GM19438 (cell line): ENCODE results near the gene ANKRD34A.

Experiments
- ATAC-seq: cut with Tn5 transposase; IDR thresholded peaks from one replicate; pipeline ENCODE4 v1.9.1; 2021; ENCODE audit warnings: low read depth; ENCODE audit not compliant: unreplicated experiment

Gene ANKRD34A

DNA sequence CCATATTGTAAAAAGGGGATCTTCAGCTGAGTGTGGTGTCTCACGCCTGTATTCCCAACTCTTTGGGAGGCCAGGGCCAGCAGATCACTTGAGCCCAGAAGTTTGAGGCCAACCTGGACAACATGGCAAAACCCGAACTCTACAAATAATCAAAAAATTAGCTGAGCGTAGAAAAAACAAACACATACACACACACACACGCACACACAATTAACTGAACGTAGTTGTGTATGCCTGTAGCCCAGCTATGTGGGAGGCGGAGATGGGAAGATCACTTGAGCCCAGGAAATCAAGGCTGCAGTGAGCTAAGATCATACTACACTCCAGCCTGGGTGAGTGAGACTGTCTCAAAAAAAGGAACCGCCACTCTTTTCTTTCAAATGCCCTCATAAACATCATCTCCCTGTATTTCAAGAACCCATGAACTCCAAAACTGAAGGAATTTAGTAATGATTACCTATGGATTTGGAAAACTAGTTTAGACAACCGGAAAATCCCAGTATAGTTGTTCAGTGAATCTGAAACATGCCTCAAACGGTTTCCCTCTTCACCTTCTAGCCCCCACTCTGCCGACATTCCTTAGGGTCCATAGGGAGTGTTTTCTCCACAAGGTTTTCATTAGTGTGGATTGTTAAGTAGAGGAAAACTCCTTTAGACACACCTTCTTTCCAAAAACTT is 27.5 kb upstream of the ANKRD34A start:
- no peak for ATAC-seq

DNA sequence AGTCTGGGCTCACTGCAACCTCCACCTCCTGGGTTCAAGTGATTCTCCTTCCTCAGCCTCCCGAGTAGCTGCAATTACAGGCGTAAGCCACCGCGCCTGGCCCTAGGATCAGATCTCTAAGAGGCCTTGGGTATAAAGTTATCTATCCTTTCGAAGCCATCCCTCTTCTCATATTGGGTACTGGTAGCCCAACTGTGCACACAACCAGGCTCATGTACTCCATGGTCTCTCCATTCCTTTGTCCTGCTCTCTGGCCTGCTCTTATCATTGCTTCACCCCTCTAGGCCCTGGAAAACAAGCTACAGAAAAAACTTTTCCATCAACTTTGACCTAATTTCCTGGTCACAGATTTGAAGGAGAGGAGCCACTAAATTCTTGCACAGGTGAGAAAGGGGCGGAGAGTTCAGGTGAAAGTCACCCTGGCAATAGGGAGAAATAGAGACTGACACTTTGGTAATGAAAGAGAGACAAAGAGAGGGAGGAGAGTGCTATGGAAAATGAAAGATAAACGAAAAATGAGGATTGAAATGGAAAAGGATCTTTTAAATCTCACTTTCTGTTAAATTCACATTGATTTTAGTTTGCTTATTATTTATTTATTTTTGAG is 26.0 kb upstream of the ANKRD34A start:
- ATAC-seq: no peak

DNA sequence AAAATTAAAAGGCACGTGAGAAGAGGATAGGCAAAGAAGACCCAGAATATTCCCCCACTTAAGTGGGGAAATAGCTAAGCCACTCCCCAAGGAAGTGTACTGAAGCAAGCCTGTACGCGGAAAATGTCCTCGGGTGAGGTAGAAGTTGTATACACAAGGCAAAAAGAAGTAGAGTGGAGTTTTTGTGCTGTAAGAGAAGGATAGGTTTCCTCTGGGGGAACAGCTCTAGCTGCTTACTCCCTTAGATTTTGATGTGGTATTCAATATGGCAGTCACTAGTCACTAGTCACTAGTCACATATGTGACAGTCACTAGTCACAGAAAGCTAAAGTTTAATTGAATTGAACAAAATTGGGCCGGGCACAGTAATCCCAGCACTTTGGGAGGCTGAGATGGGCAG is 24.4 kb upstream of the ANKRD34A start:
- no peak for ATAC-seq

DNA sequence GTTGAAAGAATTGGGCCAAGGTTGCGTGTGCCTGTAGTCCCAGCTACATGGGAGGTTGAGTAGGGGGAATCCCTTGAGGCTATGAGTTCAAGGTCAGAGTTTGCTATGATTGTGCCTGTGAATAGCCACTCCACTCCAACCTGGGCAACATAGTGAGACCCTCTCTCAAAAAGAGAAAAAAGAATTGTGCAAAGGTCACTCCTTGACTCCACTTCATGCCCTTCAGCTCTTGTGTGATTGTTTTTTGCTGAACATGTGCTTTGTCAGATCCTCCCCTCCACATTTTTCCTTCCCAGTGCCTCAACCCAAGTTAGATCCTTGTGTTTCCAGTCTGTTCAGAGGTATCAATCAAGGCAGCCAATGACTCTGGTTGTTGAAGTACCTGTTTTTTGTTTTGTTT is 23.6 kb upstream of the ANKRD34A start:
- ATAC-seq: no peak

DNA sequence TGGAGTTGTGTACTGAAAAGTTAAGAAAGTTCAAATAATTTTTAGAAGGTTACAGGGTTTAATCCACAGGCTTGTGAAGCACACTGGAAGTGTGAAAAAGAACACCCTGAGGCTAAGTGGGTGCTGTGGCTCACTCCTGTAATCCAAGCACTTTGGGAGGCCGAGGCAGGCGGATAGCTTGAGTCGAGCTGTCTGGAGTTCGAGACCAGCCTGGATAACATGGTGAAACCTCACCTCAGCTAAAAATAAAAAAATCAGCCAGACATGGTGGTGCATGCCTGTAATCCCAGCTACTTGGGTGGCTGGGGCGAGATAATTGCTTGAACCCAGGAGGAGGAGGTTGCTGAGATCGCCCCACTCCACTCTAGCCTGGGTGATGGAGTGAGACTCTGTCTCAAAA is 22.2 kb upstream of the ANKRD34A start:
- no peak for ATAC-seq

DNA sequence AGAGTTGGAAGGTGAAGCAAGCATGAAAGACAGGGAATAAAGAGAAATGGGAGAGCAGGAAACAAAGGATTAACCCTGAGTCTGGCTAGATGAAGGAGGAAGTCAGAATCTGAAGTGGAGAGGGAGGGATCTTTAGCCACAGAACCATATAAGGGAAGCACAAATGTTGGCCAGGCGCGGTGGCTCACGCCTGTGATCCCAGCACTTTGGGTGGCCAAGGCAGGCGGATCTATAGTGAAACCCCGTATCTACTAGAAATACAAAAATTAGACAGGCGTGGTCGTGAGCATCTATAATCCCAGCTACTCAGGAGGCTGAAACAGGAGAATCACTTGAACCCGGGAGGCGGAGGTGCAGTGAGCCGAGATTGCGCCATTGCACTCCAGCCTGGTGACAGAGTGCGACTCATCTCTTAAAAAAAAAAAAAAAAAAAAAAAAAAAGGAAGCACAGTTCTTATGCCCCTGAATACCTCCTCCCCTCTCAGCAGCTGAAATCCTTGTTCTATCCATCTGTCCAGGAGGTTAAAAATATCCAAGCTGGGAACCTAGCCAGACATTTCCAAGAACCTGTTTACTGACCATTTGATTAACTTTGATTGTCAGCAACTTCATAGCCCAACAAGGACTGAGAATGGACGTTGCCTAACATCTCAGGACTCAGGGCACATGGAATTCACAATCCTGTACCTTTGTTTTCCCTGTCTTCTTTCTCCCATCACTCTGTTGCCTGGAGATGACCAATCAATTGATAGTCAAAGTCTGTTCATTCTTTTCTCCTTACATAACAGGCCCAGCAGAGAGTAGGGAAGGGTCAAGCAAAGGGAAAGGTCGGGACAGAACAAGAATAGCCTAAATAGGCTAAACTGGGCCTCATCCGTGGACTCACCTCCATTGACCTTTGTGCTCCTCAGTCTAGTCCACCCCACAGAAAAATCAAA is 21.4 kb upstream of the ANKRD34A start:
- no peak for ATAC-seq

DNA sequence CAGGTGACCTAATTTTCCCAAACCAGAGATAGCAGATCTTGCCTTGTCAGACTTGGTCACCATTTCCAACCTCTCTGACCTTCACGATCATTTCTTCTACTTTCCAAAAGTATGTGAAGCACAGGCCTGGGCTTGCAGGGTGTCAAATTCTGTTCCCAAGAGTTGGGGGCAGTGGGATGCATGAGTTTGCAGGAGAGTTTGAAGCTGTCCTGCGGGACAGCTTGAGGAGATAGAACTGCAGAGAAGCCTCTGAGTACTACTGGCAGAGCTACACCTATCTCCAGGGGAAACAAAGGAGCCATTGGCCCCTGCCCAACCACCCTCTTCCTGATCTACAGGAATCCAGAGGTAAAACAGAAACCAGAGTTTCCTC is 20.7 kb upstream of the ANKRD34A start:
- ATAC-seq: no peak

DNA sequence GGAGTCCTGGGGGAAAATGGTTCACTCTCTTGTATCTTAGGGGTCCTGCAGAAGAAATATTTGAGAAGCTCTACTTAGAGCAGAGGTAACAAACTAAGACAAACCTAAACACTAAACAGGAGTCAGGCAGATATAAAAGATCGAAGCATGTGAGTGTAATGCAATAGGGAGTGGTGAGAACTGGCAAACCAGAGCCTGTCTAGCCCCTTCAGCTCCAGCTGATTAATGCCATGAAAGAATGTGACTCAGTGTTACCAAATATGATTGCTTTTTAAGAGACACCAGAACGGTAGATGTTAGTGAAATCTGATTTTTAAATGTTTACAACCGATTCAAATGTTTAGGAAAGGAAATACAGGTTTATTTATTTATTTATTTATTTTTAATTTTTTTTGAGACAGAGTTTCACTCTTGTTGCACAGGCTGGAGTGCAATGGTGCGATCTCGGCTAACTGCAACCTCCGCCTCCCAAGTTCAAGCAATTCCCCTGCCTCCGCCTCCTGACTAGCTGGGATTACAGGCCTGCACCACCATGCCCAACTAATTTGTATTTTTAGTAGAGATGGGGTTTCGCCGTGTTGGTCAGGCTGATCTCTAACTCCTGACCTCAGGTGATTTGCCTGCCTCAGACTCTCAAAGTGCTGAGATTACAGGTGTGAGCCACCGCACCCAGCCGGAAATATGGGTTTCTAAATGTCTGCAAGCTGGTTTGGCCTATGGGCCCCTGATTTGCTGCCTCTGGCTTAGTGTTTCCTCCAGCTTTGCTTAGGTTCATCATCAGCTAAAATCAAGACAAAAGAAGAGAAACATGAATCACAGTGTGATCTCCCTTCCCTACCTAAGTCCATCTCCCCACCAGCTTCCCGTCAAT is 19.8 kb upstream of the ANKRD34A start:
- ATAC-seq: no peak

DNA sequence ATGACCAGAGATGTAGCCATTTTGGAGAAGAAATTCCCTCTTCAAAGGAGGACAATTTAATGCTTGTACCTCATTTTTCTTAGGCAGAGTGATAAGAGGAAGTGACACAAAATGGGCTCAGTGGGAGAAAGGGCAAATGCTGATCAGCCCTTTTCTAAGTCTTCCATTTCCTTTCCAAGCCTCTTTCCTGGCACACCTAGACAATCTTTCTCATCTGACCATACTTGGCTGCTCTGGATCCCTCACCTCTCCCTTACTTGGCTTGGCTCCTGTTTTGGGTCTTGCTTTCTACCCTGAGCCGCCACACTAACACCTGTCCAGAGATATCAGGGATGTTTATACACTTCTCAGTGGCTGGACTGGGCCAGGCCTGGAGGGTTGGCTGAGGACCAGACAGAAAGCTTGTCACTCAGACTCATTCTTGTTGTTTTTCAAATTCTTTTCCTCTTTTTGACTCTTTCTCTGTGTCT is 18.9 kb upstream of the ANKRD34A start:
- no peak for ATAC-seq

DNA sequence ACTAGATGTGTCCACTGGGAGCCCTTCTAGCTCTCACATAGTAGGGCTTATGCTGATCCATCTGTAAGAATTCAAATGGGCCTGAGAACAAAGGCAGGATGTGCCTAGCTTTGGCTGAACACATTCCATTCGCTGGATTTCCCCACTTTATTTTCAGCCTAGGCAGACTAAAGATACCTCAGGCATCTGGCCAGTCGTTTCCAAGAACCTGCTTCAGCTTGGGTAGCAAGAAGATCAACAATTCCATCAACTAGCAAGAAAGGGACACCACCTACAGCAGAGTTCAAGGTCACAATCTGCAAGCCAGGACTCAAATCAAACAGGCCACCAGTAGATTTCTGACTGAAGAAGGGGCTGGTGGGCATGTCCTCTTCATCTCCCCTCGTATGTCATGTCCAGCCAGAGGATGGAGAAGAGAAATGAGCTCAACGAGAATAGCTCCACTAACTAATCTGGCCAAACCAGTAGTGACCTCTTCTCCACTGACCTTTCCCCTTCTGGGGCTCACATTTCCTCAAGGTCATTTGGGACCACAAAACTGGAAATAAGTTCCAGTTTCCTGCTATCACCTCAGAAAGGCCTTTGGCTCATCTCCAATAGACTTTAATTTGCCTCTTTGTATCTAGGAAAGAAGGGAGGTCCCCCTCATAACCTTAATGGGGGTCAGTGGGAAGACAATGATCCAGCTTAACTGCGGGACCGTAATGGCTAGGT is 17.8 kb upstream of the ANKRD34A start:
- ATAC-seq: no peak

DNA sequence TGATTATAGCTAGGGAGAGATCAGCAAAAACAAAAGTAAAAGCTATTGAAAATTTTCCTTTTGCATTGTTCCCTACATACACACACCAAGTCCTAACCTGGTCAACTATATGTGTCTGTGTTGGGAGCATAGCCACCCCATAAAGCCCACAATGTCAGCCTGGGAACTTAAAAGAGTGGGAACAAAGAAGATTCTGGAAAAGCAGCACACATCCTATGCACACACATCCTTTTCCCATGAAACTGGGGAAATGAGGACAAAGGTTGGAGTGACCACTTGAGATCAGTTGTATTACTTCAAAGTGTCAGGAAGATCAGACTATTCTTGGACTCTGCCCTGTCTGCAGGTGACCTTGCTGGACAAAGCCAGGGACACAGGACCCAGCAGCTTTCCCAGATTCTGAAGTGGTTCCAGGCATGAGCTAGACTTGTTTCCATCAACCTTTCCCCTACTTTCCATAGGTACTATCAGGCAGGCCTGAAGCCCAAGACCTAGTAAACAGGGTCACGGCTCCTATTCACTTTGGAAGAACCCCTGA is 16.2 kb upstream of the ANKRD34A start:
- no peak for ATAC-seq

DNA sequence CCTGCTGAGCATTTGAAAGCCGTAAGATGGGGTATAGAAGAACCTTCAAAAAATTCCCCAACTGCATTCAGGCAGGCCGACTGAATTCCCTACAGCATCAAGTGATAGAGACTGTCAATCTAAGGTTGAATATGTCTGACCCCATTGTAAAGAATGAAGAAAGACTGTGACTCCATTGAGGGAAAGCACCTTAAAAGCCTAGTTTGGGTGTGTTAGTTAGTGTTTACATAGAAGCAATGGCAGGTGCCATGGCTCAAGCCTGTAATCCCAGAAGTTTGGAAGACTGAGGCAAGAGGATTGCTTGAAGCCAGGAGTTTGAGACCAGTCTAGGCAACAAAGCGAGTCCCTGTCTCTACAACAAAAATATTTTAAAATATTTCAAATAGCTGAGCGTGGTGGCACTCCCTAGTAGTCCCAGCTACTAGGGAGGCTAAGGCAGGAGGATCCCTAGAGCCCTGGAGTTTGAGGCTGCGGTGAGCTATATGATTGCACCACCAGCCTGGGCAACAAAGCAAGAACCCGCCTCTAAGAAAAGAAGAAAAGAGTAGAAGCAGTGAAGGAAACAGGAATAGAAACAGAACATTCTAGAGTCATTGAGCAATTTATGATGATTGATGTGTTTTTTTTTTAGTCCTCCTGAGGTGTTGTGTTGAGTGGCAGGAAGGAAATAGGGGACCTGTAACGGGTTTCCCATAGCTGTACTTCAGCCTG is 15.5 kb upstream of the ANKRD34A start:
- peak; percentile 38 for ATAC-seq

DNA sequence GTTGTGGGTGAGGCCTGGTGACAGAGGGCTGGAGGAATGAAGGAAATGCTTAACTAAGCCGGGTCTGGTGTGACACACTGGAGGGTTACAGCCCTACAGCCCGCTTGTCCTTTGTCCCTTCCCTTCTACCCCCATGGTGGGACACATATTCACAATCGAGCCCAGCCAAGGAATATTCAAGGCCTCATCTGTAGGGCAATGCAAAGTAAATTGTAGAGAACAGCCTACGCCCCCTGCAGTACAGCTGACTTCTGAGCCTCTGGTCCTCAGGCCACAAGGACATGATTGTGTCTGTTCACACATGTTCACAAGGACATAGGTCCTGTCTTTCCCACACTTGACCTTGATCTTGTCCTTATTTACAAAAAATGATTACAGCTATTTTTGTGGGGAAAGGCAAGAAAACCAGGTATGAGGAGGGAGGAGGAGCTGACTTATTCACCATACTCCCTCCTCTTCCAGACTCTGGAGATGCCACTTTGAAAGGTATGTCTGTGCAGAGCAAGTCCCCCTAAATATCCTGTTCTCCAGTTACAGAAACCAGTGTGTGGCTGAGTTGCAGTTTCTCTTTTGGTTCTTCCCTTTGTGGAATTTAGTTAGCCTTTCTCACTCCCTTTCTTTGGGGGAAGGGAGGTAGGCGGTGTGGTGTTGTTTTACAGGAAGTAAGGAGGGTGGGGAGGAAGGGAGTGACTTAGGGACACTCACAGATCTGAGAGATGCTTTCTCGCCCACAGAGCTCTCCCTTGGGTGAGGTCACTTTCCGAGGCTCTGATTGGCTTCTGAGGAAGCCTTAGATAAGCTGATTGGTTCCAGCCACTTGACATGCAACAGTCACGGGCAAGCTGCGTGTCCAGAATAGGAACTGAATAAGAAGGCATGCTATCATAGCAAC is 14.7 kb upstream of the ANKRD34A start:
- peak; percentile 85 for ATAC-seq

DNA sequence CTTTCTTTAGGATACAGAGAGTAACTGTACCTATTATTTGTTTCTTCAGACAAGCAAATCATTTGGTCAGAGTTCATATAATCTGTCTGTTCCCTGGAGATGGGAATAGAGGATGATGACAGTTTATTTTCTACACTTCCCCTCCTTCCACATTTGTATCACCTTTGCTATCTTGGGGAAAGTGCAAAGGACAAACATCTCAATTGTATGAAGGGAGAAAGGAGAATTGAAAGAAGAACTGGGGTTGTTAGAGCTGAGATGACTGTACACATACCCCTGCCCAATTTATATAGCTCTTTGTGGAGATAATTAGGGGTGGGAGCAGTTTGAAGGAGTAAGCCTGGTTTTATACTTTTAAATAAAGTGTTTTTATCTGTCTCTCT is 14.1 kb upstream of the ANKRD34A start:
- ATAC-seq: no peak

DNA sequence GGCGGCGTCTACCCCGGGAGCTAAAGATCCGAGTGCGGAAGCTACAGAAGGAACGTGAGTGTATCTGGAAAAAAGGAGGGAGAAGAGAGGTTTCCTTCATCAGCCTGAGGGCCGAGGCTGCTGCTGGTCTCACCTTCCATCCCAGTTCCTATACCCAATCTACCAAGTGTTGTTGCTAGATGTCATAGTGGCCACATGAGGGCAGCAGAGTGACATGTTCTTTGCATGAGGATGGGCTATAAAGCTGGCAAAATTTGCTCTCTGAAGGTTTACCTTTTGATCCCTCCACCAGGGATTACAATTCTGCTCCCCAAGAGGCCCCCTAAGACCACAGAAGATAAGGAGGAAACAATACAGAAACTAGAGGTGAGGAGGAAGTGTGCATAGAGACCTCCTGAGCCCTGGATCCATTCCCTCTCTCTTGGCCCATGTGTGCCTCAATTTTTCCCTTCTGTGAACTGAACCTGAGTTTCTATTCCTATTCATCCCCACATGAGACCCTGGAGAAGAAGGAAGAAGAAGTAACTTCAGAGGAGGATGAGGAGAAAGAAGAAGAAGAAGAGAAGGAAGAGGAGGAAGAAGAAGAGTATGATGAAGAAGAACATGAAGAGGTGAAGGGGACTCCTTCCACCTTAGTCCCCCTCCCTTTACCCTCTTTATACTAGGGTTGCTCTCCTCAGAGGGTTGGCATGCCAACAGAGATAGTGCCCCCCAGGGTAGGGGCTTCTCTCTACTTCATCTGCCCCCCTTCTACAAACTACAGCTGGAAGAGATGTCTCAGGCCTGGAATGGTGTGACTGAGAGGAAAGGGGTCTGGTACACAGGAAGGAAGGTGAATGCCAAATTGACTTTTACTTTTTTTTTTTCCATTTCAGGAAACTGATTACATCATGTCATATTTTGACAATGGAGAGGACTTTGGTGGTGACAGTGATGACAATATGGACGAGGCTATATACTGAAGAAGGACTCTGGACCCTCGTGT is 13.4 kb upstream of the ANKRD34A start:
- no peak for ATAC-seq

DNA sequence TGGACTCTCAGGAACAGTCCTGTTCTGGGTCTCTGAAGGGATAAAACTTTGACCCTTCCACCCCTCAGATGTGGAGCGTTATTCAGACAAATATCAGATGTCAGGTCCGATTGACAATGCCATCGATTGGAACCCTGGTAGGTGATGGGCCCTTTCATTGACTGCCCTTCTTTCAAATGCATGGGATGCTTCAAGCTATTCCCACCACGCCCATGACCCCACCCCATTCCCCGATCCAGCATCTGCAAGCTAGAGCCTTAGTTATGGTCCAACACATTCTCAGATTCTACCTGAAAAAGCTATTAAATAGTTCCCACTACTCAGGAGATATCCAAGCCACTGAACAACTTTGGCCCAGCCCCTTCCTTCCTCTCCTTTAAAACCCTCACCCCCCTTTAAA is 12.6 kb upstream of the ANKRD34A start:
- ATAC-seq: no peak

DNA sequence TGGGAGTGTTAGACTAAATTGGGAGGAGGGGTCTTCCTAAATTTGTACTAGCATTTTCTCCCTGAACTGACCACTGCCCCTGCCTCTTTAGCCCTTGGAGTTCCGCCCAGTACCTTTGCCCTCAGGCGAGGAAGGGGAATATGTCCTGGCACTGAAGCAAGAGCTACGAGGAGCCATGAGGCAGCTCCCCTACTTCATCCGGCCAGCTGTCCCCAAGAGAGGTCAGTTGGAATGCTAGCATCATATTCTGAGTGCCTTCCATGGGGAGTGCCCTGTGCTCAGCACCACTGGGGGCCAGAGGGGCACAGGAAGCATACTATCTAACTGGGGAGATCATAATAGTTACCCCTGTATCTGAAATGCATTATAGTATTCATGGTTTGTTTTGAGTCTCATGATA is 10.8 kb upstream of the ANKRD34A start:
- no peak for ATAC-seq
